IPS-18c (cell line): ENCODE data around the gene GJC1.

Source experiments
- H3K4me3 ChIP-seq: 2 replicates; pipeline ENCODE4 v1.7.0; 2013; ENCODE audit warnings: low read depth, mild to moderate bottlenecking, low read length, moderate library complexity; ENCODE audit not compliant: insufficient read depth
- H3K9me3 ChIP-seq: one replicate; pipeline ENCODE4 v1.6.1; 2013; ENCODE audit warnings: mild to moderate bottlenecking, low read length, moderate library complexity; ENCODE audit not compliant: control insufficient read depth, insufficient read depth

The GJC1 gene

GRCh38 chr17:44829523-44830358 lies at the start of gene GJC1:
Gene GJC1, minus strand, starts transcription at chr17:44830287. Its CDS starts 24,470 bp downstream, at chr17:44805817.
- H3K4me3 ChIP-seq: peak within 1 kb of the TSS; percentile 76
- peaks cover 2% of the 10 kb centered on the region for H3K9me3 ChIP-seq

GRCh38 chr17:44879376-44879775 lies 49.3 kb upstream of the GJC1 start:
- H3K9me3 ChIP-seq: no peaks in the 10 kb centered on the region
- H3K4me3 ChIP-seq: no peak overlapping the region

- Histone ChIP-seq H3K4me3 (no peak overlapping the region), H3K9me3 (no peaks in the 10 kb centered on the region)
These were observed 48.6 kb upstream of the GJC1 start for GRCh38 chr17:44878627-44879221.

GRCh38 chr17:44877121-44877520 lies 47.0 kb upstream of the GJC1 start:
- Histone ChIP-seq H3K4me3 (no peak overlapping the region), H3K9me3 (no peaks in the 10 kb centered on the region)

- Histone ChIP-seq H3K9me3 (no peaks in the 10 kb centered on the region), H3K4me3 (no peak overlapping the region)
These were observed 45.7 kb upstream of the GJC1 start for GRCh38 chr17:44875761-44876160.

- Histone ChIP-seq H3K4me3 (no peak overlapping the region), H3K9me3 (no peaks in the 10 kb centered on the region)
These were observed 42.2 kb upstream of the GJC1 start for GRCh38 chr17:44872131-44872768.

GRCh38 chr17:44871556-44871955 lies 41.5 kb upstream of the GJC1 start:
- Histone ChIP-seq H3K9me3 (no peaks in the 10 kb centered on the region), H3K4me3 (no peak overlapping the region)

- Histone ChIP-seq H3K9me3 (no peaks in the 10 kb centered on the region), H3K4me3 (no peak overlapping the region)
These were observed 37.8 kb upstream of the GJC1 start for GRCh38 chr17:44867841-44868240.

- H3K9me3 ChIP-seq: no peaks in the 10 kb centered on the region
- no peak overlapping the region for H3K4me3 ChIP-seq
These were observed 35.8 kb upstream of the GJC1 start for GRCh38 chr17:44865931-44866330.

GRCh38 chr17:44865231-44865660 lies 35.2 kb upstream of the GJC1 start:
- no peak overlapping the region for H3K4me3 ChIP-seq

GRCh38 chr17:44864831-44865230 lies 34.7 kb upstream of the GJC1 start:
- Histone ChIP-seq H3K9me3 (no peaks in the 10 kb centered on the region), H3K4me3 (no peak overlapping the region)

More at GRCh38 chr17:44865231-44865660, 35.2 kb upstream of the GJC1 start:
- H3K9me3 ChIP-seq: no peaks in the 10 kb centered on the region

GRCh38 chr17:44863061-44863918 lies 33.2 kb upstream of the GJC1 start:
- Histone ChIP-seq H3K4me3 (no peak overlapping the region), H3K9me3 (no peaks in the 10 kb centered on the region)

GRCh38 chr17:44862278-44862914 lies 32.3 kb upstream of the GJC1 start:
- no peak overlapping the region for H3K4me3 ChIP-seq
- H3K9me3 ChIP-seq: no peaks in the 10 kb centered on the region

- H3K9me3 ChIP-seq: no peaks in the 10 kb centered on the region
These were observed 29.6 kb upstream of the GJC1 start for GRCh38 chr17:44859701-44860100.

GRCh38 chr17:44854192-44854591 lies 24.1 kb upstream of the GJC1 start:
- no peaks in the 10 kb centered on the region for H3K9me3 ChIP-seq
- no peak overlapping the region for H3K4me3 ChIP-seq

More at GRCh38 chr17:44859701-44860100, 29.6 kb upstream of the GJC1 start:
- H3K4me3 ChIP-seq: no peak overlapping the region

GRCh38 chr17:44850612-44851011 lies 20.5 kb upstream of the GJC1 start:
- H3K9me3 ChIP-seq: no peaks in the 10 kb centered on the region
- no peak overlapping the region for H3K4me3 ChIP-seq

GRCh38 chr17:44850025-44850424 lies 19.9 kb upstream of the GJC1 start:
- no peak overlapping the region for H3K4me3 ChIP-seq
- H3K9me3 ChIP-seq: no peaks in the 10 kb centered on the region
